HEK293 (cell line): Measurements from ENCODE around the gene LARGE1.
"Not testable (repeated sequence)": the region's sequence is repeated elsewhere in the genome, so short reads cannot be mapped to it uniquely, and the experiment has no call there.

ENCODE experiments used
- CTCF ChIA-PET: fragments of 350-600 bp; formaldehyde crosslinking; extraction: SDS; loops from one replicate; lab custom pipeline; 2021; ENCODE audit warnings: antibody characterized with exemption; lab: Yijun Ruan, JAX
- POLR2A ChIA-PET: fragments of 300-600 bp; formaldehyde crosslinking; extraction: SDS; loops from one replicate; lab custom pipeline; 2020; ENCODE audit warnings: antibody characterized with exemption, inconsistent platforms; lab: Yijun Ruan, JAX
- H3K27ac ChIP-seq: fragments of 200-500 bp; sonication (Bioruptor generic); 2 replicates; pipeline ENCODE4 v1.5.1; 2014; ENCODE audit warnings: low read depth, low read length, control low read depth, inconsistent platforms; ENCODE audit errors: extremely low read depth
- H3K36me3 ChIP-seq, 2 experiments: fragments of 200-500 bp in 1 of 2; sonication (Bioruptor generic) in 1 of 2; 1 replicate in 1 of 2; 2 replicates in 1 of 2; pipeline ENCODE4 v1.5.1; 2014 to 2017; ENCODE audit warnings: inconsistent platforms in 2 of 2, low read length in 2 of 2; ENCODE audit not compliant: control insufficient read depth in 2 of 2, insufficient read depth in 1 of 2
- H3K4me1 ChIP-seq: fragments of 200-500 bp; sonication (Bioruptor generic); 2 replicates; pipeline ENCODE4 v1.5.1; 2014; ENCODE audit warnings: mild to moderate bottlenecking, low read length, inconsistent platforms; ENCODE audit not compliant: control insufficient read depth, insufficient read depth
- H3K4me3 ChIP-seq: 2 replicates; pipeline ENCODE4 v1.5.1; 2011; ENCODE audit warnings: low read depth, mild to moderate bottlenecking, control low read depth, low read length, moderate library complexity
- H3K9me3 ChIP-seq: fragments of 200-500 bp; sonication (Bioruptor generic); 2 replicates; pipeline ENCODE4 v1.5.1; 2014; ENCODE audit warnings: low read depth, low read length, inconsistent platforms; ENCODE audit not compliant: control insufficient read depth, insufficient read depth
- GLIS1 ChIP-seq: fragments of 450-650 bp; formaldehyde crosslinking; IDR thresholded peaks from 2 replicates; pipeline ENCODE4 v1.5.1; 2016; ENCODE audit warnings: missing biosample characterization, missing genetic modification characterization
- KLF8 ChIP-seq: fragments of 450-650 bp; formaldehyde crosslinking; IDR thresholded peaks from 2 replicates; pipeline ENCODE4 v1.5.1; 2016; ENCODE audit warnings: missing biosample characterization, missing genetic modification characterization
- OVOL3 ChIP-seq: fragments of 450-650 bp; formaldehyde crosslinking; IDR thresholded peaks from 2 replicates; pipeline ENCODE4 v1.5.1; 2016; ENCODE audit warnings: missing biosample characterization, missing genetic modification characterization
- SETDB1 ChIP-seq: IDR thresholded peaks from one replicate; pipeline ENCODE4 v1.6.1; 2017; ENCODE audit warnings: mild to moderate bottlenecking, low read length, moderate library complexity, mixed read lengths; ENCODE audit not compliant: insufficient read length
- TRIM28 ChIP-seq: IDR thresholded peaks from 2 replicates; pipeline ENCODE4 v1.6.1; 2011; ENCODE audit warnings: low read length, control low read depth, borderline replicate concordance
- YY1 ChIP-seq: fragments of 450-650 bp; formaldehyde crosslinking; IDR thresholded peaks from 2 replicates; pipeline ENCODE4 v1.5.1; 2018; ENCODE audit warnings: missing biosample characterization, missing genetic modification characterization
- YY2 ChIP-seq: fragments of 450-650 bp; formaldehyde crosslinking; IDR thresholded peaks from 2 replicates; pipeline ENCODE4 v1.5.1; 2016; ENCODE audit warnings: missing biosample characterization, missing genetic modification characterization
- ZBTB8A ChIP-seq: fragments of 450-650 bp; formaldehyde crosslinking; IDR thresholded peaks from 2 replicates; pipeline ENCODE4 v1.5.1; 2016; ENCODE audit warnings: missing biosample characterization, missing genetic modification characterization
- ZFP3 ChIP-seq: fragments of 450-650 bp; formaldehyde crosslinking; IDR thresholded peaks from 2 replicates; pipeline ENCODE4 v1.5.1; 2016; ENCODE audit warnings: low read depth, missing biosample characterization, missing genetic modification characterization
- ZIC2 ChIP-seq: fragments of 450-650 bp; formaldehyde crosslinking; IDR thresholded peaks from 2 replicates; pipeline ENCODE4 v1.5.1; 2016; ENCODE audit warnings: missing biosample characterization, missing genetic modification characterization
- ZNF132 ChIP-seq: fragments of 450-650 bp; formaldehyde crosslinking; IDR thresholded peaks from 2 replicates; pipeline ENCODE4 v1.5.1; 2017; ENCODE audit warnings: missing biosample characterization, missing genetic modification characterization, borderline replicate concordance
- ZNF202 ChIP-seq: fragments of 450-650 bp; formaldehyde crosslinking; IDR thresholded peaks from 2 replicates; pipeline ENCODE4 v1.5.1; 2016; ENCODE audit warnings: missing biosample characterization, missing genetic modification characterization, borderline replicate concordance
- ZNF223 ChIP-seq: fragments of 450-650 bp; formaldehyde crosslinking; IDR thresholded peaks from 2 replicates; pipeline ENCODE4 v1.5.1; 2016; ENCODE audit warnings: missing biosample characterization, missing genetic modification characterization
- ZNF426 ChIP-seq: fragments of 450-650 bp; formaldehyde crosslinking; IDR thresholded peaks from 2 replicates; pipeline ENCODE4 v1.5.1; 2017; ENCODE audit warnings: missing biosample characterization, missing genetic modification characterization, mild to moderate bottlenecking, inconsistent platforms, moderate library complexity
- ZNF791 ChIP-seq: fragments of 450-650 bp; formaldehyde crosslinking; IDR thresholded peaks from 2 replicates; pipeline ENCODE4 v1.5.1; 2016; ENCODE audit warnings: missing biosample characterization, missing genetic modification characterization
- TF ChIP-seq, protein P1 (sequence below): fragments of 450-650 bp; formaldehyde crosslinking; IDR thresholded peaks from 2 replicates; pipeline ENCODE4 v1.5.1; 2017; ENCODE audit warnings: missing biosample characterization, missing genetic modification characterization
- TF ChIP-seq, protein P2 (sequence below): fragments of 450-650 bp; formaldehyde crosslinking; IDR thresholded peaks from 2 replicates; pipeline ENCODE4 v1.5.1; 2016; ENCODE audit warnings: missing biosample characterization, missing genetic modification characterization
- TF ChIP-seq, protein P3 (sequence below): fragments of 450-650 bp; formaldehyde crosslinking; IDR thresholded peaks from 2 replicates; pipeline ENCODE4 v1.5.1; 2017; ENCODE audit warnings: missing biosample characterization, missing genetic modification characterization
- TF ChIP-seq, protein P4 (sequence below): fragments of 450-650 bp; formaldehyde crosslinking; IDR thresholded peaks from 2 replicates; pipeline ENCODE4 v1.5.1; 2017; ENCODE audit warnings: missing biosample characterization, missing genetic modification characterization

The LARGE1 gene

DNA sequence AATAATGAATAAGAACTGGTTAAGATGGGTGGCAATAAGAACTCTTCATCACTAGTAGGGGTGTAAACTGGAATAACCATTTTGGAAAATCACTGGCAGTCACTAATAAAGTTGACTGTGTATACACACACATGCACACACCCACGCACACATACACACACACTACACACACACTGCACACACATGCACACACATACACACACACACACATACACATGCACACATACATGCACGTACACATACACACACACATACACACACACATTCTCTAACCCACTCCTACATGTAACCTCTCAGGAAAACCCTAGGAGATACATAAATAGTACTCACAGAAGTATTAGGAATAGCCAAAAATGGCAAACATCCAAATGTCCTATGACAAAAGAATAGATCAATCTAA lies 455.6 kb downstream of the LARGE1 start:
- H3K9me3 ChIP-seq, result peaks cover 4% of the 10 kb centered on the region; the same call in 1 of the 2 replicates

DNA sequence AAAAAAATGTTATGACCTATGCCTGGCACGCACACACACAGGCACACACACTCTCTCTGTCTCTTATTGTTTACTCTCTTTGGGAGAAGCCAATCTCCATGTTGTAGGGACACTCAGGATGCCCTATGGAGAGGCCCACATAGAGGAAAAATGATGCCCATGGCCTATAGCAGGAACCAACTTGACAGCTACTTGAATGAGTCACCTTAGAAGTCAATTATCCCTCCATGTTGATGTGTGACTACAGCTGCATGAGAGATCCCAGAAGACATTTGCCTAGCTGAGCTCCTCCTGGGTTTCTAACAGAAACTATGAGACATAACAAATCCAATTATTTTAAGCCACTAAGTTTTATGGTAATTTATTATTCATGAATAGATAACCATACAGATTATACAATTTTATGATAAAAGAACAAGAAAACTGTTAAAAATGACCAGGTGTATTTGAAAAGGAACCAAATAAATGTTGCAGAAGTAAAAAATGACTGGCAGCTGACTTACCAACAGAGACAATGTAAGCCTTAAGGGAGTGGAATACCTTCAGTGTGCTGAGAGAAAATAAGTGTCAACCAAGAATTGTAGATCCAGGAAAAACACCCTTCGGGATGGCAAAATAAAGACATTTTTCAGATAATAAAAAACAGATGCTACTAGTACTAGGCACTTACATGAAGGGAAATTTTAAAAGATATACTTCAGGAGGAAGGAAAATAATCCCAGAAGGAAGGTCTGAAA lies 458.4 kb downstream of the LARGE1 start:
- Histone ChIP-seq H3K36me3 (no peaks in the 10 kb centered on the region), H3K27ac (no peak overlapping the region), H3K4me1 (no peaks in the 10 kb centered on the region), H3K4me3 (no peak overlapping the region), H3K9me3 (peaks cover 4% of the 10 kb centered on the region; the same call in 1 of the 2 replicates)
- TF ChIP-seq SETDB1, result peak; percentile 98
- no peak for TF ChIP-seq ZBTB8A
- TF ChIP-seq YY1 (tag by site-specific recombination), result no peak
- TF ChIP-seq TRIM28, result peak; percentile 85
- ChIA-PET CTCF (interaction anchor here (0.7 kb wide), 1 partner anchor 669 kb away, joined by 3 read pairs; no protein-coding TSS in a partner anchor), POLR2A (no interaction called here)

More for the DNA sequence above, 455.6 kb downstream of the LARGE1 start:
- H3K27ac ChIP-seq, result no peak overlapping the region
- H3K4me1 ChIP-seq, result no peaks in the 10 kb centered on the region
- TF ChIP-seq, protein P1, sequence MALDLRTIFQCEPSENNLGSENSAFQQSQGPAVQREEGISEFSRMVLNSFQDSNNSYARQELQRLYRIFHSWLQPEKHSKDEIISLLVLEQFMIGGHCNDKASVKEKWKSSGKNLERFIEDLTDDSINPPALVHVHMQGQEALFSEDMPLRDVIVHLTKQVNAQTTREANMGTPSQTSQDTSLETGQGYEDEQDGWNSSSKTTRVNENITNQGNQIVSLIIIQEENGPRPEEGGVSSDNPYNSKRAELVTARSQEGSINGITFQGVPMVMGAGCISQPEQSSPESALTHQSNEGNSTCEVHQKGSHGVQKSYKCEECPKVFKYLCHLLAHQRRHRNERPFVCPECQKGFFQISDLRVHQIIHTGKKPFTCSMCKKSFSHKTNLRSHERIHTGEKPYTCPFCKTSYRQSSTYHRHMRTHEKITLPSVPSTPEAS (tag by site-specific recombination), result peak; percentile 98
- TF ChIP-seq, protein P2, sequence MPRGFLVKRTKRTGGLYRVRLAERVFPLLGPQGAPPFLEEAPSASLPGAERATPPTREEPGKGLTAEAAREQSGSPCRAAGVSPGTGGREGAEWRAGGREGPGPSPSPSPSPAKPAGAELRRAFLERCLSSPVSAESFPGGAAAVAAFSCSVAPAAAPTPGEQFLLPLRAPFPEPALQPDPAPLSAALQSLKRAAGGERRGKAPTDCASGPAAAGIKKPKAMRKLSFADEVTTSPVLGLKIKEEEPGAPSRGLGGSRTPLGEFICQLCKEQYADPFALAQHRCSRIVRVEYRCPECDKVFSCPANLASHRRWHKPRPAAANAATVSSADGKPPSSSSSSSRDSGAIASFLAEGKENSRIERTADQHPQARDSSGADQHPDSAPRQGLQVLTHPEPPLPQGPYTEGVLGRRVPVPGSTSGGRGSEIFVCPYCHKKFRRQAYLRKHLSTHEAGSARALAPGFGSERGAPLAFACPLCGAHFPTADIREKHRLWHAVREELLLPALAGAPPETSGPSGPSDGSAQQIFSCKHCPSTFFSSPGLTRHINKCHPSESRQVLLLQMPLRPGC (tag by site-specific recombination), result no peak
- no peak overlapping the region for H3K4me3 ChIP-seq
- ChIA-PET CTCF (no interaction called here), POLR2A (no interaction called here)
- no peaks in the 10 kb centered on the region for H3K36me3 ChIP-seq

DNA sequence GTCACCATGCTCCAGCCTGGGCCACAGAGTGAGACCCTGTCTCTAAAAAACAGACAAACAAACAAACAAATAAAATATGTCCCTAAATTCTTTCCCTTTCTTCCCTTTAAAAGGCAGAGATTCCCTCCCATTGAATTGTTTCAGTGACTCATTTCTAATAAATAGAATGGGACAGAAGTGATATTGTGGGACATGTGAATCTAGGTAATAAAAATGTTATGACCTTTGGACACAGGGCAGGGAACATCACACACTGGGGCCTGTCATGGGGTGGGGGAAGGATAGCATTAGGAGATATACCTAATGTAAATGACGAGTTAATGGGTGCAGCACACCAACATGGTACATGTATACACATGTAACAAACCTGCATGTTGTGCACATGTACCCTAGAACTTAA lies 459.0 kb downstream of the LARGE1 start:
- H3K9me3 ChIP-seq, H3K36me3 ChIP-seq, POLR2A ChIA-PET, H3K27ac ChIP-seq, H3K4me3 ChIP-seq, H3K4me1 ChIP-seq: not testable (repeated sequence)
- CTCF ChIA-PET, result interaction anchor here (0.7 kb wide), 1 partner anchor 670 kb away, joined by 3 read pairs; no protein-coding TSS in a partner anchor

DNA sequence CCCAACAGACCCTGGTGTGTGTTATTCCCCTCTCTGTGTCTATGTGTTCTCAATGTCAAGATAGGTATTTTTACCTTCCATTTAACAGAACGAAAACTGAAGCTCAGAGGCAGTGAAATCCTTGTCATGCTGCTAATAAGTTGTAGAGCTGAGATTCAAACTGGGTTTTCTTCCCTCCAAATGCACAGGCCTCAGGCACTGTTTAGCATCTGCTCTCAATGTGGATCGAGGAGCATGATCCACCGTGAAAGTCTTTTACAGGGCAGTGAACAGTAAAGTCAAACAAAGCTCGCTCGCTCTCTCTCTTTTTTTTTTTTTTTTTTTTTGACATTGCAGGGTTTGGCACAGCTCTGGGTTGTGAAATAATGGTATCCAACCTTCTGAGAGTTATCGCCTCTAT lies 461.1 kb downstream of the LARGE1 start:
- ChIA-PET POLR2A (interaction anchor here (0.7 kb wide), 1 partner anchor 298 kb away, joined by 3 read pairs; no protein-coding TSS in a partner anchor), CTCF (interaction anchor here (0.6 to 1.7 kb wide), 2 partner anchors 58 to 60 kb away, joined by 3 to 5 read pairs; no protein-coding TSS in a partner anchor)
- H3K4me1 ChIP-seq, result no peaks in the 10 kb centered on the region
- H3K9me3 ChIP-seq, result peaks cover 4% of the 10 kb centered on the region; the same call in 1 of the 2 replicates
- H3K36me3 ChIP-seq, result no peaks in the 10 kb centered on the region
- TF ChIP-seq YY2 (tag by site-specific recombination) (no peak), KLF8 (no peak), ZNF426 (no peak), OVOL3 (no peak), ZFP3 (tag by site-specific recombination) (no peak), ZNF202 (tag by site-specific recombination) (no peak), ZNF132 (tag by site-specific recombination) (no peak), ZNF223 (tag by site-specific recombination) (no peak), GLIS1 (no peak), ZIC2 (tag by site-specific recombination) (no peak), ZNF791 (no peak)
- TF ChIP-seq, protein P3, sequence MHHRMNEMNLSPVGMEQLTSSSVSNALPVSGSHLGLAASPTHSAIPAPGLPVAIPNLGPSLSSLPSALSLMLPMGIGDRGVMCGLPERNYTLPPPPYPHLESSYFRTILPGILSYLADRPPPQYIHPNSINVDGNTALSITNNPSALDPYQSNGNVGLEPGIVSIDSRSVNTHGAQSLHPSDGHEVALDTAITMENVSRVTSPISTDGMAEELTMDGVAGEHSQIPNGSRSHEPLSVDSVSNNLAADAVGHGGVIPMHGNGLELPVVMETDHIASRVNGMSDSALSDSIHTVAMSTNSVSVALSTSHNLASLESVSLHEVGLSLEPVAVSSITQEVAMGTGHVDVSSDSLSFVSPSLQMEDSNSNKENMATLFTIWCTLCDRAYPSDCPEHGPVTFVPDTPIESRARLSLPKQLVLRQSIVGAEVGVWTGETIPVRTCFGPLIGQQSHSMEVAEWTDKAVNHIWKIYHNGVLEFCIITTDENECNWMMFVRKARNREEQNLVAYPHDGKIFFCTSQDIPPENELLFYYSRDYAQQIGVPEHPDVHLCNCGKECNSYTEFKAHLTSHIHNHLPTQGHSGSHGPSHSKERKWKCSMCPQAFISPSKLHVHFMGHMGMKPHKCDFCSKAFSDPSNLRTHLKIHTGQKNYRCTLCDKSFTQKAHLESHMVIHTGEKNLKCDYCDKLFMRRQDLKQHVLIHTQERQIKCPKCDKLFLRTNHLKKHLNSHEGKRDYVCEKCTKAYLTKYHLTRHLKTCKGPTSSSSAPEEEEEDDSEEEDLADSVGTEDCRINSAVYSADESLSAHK (tag by site-specific recombination), result no peak
- TF ChIP-seq, protein P4, sequence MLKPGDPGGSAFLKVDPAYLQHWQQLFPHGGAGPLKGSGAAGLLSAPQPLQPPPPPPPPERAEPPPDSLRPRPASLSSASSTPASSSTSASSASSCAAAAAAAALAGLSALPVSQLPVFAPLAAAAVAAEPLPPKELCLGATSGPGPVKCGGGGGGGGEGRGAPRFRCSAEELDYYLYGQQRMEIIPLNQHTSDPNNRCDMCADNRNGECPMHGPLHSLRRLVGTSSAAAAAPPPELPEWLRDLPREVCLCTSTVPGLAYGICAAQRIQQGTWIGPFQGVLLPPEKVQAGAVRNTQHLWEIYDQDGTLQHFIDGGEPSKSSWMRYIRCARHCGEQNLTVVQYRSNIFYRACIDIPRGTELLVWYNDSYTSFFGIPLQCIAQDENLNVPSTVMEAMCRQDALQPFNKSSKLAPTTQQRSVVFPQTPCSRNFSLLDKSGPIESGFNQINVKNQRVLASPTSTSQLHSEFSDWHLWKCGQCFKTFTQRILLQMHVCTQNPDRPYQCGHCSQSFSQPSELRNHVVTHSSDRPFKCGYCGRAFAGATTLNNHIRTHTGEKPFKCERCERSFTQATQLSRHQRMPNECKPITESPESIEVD (tag by site-specific recombination), result no peak
- H3K4me3 ChIP-seq, result no peak overlapping the region
- no peak overlapping the region for H3K27ac ChIP-seq
